HL-60 (cell line): ENCODE results near the gene LSAMP.

Experiments used
- DNase-seq, 2 experiments: peaks; one replicate each; pipeline ENCODE4 v3.0.0-alpha.2; 2010 to 2020; ENCODE audit warnings: low read depth in 1 of 2, low spot score in 1 of 2
- H3K27ac ChIP-seq: fragments of 250-450 bp; sonication (Bioruptor Pico); replicated peaks from 2 replicates; pipeline ENCODE4 v1.5.1; 2020; ENCODE audit warnings: mild to moderate bottlenecking, moderate library complexity
- H3K27me3 ChIP-seq: fragments of 250-450 bp; sonication (Bioruptor Pico); 2 replicates; pipeline ENCODE4 v1.5.1; 2021; ENCODE audit warnings: mild to moderate bottlenecking, moderate library complexity; ENCODE audit not compliant: insufficient read depth, poor library complexity, severe bottlenecking
- H3K4me3 ChIP-seq: replicated peaks from 2 replicates; pipeline ENCODE4 v1.5.1; 2011; ENCODE audit warnings: mild to moderate bottlenecking, control low read depth, low read length; ENCODE audit not compliant: insufficient read depth
- CTCF ChIP-seq: IDR thresholded peaks from one replicate; pipeline ENCODE4 v1.5.1; 2011; ENCODE audit warnings: low read length, control low read depth, inconsistent platforms; ENCODE audit not compliant: insufficient read depth
- GABPA ChIP-seq: IDR thresholded peaks from 2 replicates; pipeline ENCODE4 v1.6.1; 2012; ENCODE audit warnings: low read depth
- POLR2AphosphoS5 ChIP-seq: IDR thresholded peaks from 2 replicates; pipeline ENCODE4 v1.6.1; 2012; ENCODE audit warnings: low read depth
- REST ChIP-seq: IDR thresholded peaks from 2 replicates; pipeline ENCODE4 v1.6.1; 2012; ENCODE audit warnings: low read depth; ENCODE audit not compliant: insufficient replicate concordance
- SPI1 ChIP-seq: IDR thresholded peaks from 2 replicates; pipeline ENCODE4 v1.6.1; 2012; ENCODE audit warnings: low read depth, mild to moderate bottlenecking, borderline replicate concordance

The LSAMP gene

GRCh38 chr3:115901008-115901407 is 544.3 kb downstream of the LSAMP start:
- DNase-seq, result no peak
- Histone ChIP-seq H3K27ac (no peak overlapping the region), H3K4me3 (no peak overlapping the region), H3K27me3 (no peaks in the 10 kb centered on the region)
- no peak for TF ChIP-seq POLR2AphosphoS5
- TF ChIP-seq SPI1, result no peak
- no peak for TF ChIP-seq REST
- no peak for TF ChIP-seq GABPA
- TF ChIP-seq CTCF, result no peak

- H3K4me3 ChIP-seq, result no peak overlapping the region
- H3K27me3 ChIP-seq, result no peaks in the 10 kb centered on the region
- TF ChIP-seq POLR2AphosphoS5 (no peak), REST (no peak), CTCF (no peak), SPI1 (no peak), GABPA (no peak)
- DNase-seq, result no peak
- H3K27ac ChIP-seq, result no peak overlapping the region
These were observed 545.8 kb downstream of the LSAMP start for GRCh38 chr3:115899535-115899934.

GRCh38 chr3:115898656-115899410 is 546.5 kb downstream of the LSAMP start:
- Histone ChIP-seq H3K4me3 (no peak overlapping the region), H3K27ac (no peak overlapping the region), H3K27me3 (no peaks in the 10 kb centered on the region)
- TF ChIP-seq CTCF (no peak), SPI1 (no peak), POLR2AphosphoS5 (no peak), REST (no peak), GABPA (no peak)
- no peak for DNase-seq
